ENCODE results near the gene SGMS1.

DNA sequence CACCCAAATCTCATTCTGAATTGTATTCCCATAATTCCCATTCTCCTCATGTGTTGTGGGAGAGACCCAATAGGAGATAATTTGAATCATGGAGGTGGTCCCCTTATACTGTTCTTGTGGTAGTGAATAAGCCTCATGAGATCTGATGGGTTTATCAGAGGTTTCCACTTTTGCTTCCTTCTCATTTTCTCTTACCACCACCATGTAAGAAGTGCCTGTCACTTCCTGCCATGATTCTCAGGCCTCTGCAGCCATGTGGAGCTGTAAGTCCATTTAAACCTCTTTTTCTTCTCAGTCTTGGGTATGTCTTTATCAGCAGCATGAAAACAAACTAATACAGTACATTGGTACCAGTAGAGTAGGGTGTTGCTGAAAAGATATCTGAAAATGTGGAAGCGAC, 274.2 kb downstream of the SGMS1 start:
- TF ChIP-seq, protein P1, sequence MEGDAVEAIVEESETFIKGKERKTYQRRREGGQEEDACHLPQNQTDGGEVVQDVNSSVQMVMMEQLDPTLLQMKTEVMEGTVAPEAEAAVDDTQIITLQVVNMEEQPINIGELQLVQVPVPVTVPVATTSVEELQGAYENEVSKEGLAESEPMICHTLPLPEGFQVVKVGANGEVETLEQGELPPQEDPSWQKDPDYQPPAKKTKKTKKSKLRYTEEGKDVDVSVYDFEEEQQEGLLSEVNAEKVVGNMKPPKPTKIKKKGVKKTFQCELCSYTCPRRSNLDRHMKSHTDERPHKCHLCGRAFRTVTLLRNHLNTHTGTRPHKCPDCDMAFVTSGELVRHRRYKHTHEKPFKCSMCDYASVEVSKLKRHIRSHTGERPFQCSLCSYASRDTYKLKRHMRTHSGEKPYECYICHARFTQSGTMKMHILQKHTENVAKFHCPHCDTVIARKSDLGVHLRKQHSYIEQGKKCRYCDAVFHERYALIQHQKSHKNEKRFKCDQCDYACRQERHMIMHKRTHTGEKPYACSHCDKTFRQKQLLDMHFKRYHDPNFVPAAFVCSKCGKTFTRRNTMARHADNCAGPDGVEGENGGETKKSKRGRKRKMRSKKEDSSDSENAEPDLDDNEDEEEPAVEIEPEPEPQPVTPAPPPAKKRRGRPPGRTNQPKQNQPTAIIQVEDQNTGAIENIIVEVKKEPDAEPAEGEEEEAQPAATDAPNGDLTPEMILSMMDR (IDR thresholded peaks at IDR 0.05) = no peak
- TF ChIP-seq EZH2 (IDR thresholded peaks at IDR 0.05; ENCODE audit: borderline replicate concordance, insufficient read depth, low read depth, low read length, poor library complexity, severe bottlenecking) = no peak
